GM12875 (cell line): ENCODE measurements around the gene ZNF652.

ENCODE experiments used
- H3K4me3 ChIP-seq: one replicate; pipeline ENCODE4 v1.5.1; 2011; ENCODE audit warnings: low read depth, low read length, control low read depth
- TF ChIP-seq, protein P1 (sequence below): IDR thresholded peaks from 2 replicates; pipeline ENCODE4 v1.5.1; 2011; ENCODE audit warnings: low read depth, mild to moderate bottlenecking, control low read depth, inconsistent platforms, low read length, moderate library complexity, borderline replicate concordance; ENCODE audit not compliant: insufficient read depth

The ZNF652 gene

DNA sequence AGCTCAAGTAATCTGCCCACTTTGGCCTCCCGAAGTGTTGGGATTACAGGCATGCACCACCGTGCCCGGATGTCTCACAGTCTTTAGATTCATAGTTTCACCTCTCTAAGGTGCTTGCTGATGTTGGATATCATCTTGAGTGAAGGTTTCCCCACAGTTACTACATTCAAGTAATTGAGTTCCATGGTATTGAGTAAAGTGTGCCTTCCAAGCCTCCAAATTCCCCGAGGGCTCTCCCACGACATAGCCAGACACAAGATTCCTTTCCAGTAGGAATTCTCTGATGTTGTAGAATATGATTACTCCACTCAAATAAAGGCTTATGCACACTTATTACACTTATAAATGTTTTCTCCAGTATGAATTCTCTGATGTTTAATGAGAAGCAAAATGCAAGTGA, 16.3 kb upstream of the ZNF652 start:
- no peak overlapping the region for H3K4me3 ChIP-seq

DNA sequence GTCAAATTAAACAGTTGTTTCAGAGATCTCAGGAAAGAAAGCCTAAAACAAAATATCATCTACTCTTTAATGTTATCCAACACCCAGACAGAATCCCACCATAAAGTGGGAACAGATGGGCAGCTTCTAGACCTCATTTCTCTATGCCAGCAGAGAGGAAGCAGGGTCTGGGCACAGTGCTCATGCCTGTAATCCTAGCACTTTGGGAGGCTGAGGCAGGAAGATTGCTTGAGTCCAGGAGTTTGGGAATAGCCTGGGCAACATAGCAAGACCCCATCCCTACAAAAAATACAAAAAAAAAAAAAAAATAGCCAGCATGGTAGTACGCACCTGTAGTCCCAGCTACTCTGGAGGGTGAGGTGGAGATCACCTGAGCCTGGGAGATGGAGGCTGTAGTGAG, 13.5 kb upstream of the ZNF652 start:
- TF ChIP-seq, protein P1, sequence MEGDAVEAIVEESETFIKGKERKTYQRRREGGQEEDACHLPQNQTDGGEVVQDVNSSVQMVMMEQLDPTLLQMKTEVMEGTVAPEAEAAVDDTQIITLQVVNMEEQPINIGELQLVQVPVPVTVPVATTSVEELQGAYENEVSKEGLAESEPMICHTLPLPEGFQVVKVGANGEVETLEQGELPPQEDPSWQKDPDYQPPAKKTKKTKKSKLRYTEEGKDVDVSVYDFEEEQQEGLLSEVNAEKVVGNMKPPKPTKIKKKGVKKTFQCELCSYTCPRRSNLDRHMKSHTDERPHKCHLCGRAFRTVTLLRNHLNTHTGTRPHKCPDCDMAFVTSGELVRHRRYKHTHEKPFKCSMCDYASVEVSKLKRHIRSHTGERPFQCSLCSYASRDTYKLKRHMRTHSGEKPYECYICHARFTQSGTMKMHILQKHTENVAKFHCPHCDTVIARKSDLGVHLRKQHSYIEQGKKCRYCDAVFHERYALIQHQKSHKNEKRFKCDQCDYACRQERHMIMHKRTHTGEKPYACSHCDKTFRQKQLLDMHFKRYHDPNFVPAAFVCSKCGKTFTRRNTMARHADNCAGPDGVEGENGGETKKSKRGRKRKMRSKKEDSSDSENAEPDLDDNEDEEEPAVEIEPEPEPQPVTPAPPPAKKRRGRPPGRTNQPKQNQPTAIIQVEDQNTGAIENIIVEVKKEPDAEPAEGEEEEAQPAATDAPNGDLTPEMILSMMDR, result no peak
- H3K4me3 ChIP-seq, result no peak overlapping the region

More for the DNA sequence above, 16.3 kb upstream of the ZNF652 start:
- TF ChIP-seq, protein P1, result no peak

DNA sequence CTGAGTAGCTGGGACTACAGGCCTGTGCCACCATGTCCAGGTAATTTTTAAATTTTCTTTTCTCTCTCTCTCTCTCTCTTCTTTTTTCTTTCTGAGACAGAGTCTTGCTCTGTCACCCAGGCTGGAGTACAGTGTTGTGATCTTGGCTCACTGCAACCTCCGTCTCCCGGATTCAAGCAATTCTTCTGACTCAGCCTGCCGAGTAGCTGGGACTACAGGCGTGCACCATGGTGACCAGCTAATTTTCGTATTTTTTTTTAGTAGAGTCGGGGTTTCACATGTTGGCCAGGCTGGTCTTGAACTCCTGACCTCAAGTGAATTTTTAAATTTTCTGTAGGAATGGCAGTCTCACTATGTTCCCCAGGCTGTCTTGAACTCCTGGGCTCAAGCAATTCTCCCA, 11.1 kb upstream of the ZNF652 start:
- TF ChIP-seq, protein P1, result no peak
- H3K4me3 ChIP-seq, result no peak overlapping the region

DNA sequence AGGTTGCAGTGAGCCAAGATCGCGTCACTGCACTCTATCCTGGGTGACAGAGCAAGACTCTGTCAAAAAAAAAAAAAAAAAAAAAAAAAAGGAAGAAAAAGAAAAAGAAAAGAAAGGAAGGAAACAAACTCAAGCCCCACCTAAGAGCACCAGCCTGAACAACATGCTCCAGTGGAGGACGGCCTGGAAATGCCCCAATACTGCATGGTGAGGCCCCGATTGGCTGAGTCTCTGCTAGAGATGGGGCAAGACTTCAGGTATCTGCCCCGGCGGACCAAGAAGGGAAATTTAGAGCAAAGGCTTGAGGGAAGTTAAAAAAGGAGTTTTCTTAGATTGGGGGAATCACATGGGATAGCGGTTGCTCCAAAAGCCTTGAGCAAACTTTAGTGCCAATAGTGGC, 10.4 kb upstream of the ZNF652 start:
- TF ChIP-seq, protein P1, result no peak

DNA sequence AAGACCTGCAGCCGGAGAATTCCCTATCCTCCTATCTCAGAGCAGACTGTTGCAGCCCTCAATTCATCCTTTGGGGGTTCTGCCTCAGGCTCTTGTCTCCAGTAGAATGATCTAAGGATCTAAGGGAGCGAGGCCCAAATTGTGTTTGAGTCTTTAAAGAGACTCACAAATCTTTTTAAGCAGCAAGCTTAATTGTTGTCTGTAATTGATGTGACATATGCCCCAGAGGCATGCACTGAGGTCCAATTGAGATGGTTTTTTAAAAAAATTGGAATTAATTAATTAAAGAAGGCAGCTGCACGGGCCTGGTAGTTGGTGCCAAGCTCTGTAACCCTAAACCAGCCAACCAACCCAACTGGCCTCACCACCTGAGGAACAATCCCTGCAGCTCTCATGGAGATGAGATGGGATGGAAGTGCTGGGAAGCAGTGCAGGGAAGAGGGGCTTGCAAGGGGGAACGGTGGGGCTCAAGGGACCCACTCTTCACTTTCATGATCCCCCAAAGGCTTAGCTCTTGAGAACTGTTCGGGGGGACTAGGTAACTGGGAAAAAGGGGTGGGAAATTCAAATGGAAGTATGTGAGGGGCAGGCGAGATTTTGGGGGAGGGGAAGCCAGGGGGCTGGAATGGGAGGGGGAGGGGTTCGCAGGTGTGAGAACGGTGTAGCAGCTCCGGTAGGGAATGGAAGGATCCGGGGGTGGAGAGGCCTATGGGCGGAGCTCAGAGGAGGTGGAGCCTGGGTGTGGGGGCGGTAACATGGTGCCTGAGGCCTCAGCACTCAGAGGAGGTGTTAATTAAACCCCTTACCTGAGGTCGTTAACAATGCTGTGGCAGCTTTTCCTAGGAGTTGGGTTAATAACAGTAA, 9.2 kb upstream of the ZNF652 start:
- TF ChIP-seq, protein P1, result no peak
- H3K4me3 ChIP-seq, result no peak overlapping the region

More for the DNA sequence above, 10.4 kb upstream of the ZNF652 start:
- no peak overlapping the region for H3K4me3 ChIP-seq

DNA sequence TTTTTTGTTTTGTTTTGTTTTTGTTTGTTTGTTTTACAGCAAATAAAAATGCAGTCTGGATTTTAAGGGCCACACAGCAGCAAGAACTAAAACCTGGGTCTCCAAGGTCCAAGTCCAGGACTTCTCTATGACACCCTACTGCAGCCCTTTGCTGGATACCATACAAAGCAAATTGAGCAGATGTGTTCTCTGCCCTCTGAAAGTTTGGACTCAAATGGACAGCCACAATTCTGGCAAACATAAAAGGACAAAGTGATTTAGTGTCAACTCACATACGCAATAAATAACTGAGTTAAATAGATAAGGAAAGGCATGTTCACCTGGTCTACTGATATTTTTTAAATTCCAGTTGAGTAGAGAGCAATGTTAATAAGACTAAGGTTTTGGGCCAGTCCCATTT, 7.7 kb upstream of the ZNF652 start:
- H3K4me3 ChIP-seq, result no peak overlapping the region
- TF ChIP-seq, protein P1, result no peak

DNA sequence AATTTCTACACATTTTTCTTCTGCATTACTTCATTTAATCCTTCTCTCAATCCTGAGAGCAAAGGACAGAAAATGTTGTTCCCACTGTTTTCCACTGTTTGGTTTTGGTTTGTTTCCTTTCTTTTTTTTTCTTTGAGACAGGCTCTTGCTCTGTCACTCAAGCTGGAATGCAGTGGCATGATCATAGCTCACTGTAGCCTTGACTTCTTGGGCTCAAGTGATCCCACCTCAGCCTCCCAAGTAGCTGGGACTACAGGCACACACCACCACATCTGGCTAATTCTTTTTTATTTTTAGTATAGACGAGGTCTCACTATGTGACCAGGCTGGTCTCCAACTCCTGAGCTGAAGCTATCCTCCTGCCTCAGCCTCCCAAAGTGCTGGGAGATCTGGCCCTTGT, 7.0 kb upstream of the ZNF652 start:
- H3K4me3 ChIP-seq, result no peak overlapping the region
- TF ChIP-seq, protein P1, result no peak
